CD14-positive monocyte (primary cell): ENCODE measurements around the gene PRKACA. TPM values are rescaled to one million over a fixed set of nuclear protein-coding genes. Genes with fewer than 3 reads are reported as not detected.

Source experiments
- DNase-seq, 3 donors: peaks; one replicate each; pipeline ENCODE4 v3.0.0-alpha.2; 2011 to 2022
- H2AFZ ChIP-seq: 2 replicates; pipeline ENCODE4 v1.6.0; 2012; ENCODE audit warnings: mild to moderate bottlenecking, low read depth, low read length, inconsistent platforms; ENCODE audit not compliant: insufficient read depth, poor library complexity, severe bottlenecking
- H3K27ac ChIP-seq, 2 donors: 1 replicate in 1 of 2; 2 replicates in 1 of 2; pipeline ENCODE4 v1.5.1; 2012 to 2013; ENCODE audit warnings: low read length in 2 of 2, control low read depth in 1 of 2, inconsistent platforms in 1 of 2, low read depth in 1 of 2, mild to moderate bottlenecking in 1 of 2
- H3K27me3 ChIP-seq, 2 donors: one replicate each; pipeline versions ENCODE4 v1.6.0 to v1.6.1; 2011 to 2013; ENCODE audit warnings: low read length in 2 of 2; ENCODE audit not compliant: control insufficient read depth in 2 of 2, insufficient read depth in 2 of 2
- H3K36me3 ChIP-seq, 2 donors: replicated peaks in 1 of 2; 1 replicate in 1 of 2; 2 replicates in 1 of 2; pipeline versions ENCODE4 v1.5.1 to v1.6.1; 2012 to 2013; ENCODE audit warnings: low read length in 2 of 2, control low read depth in 1 of 2, inconsistent platforms in 1 of 2, mild to moderate bottlenecking in 1 of 2; ENCODE audit not compliant: insufficient read depth in 2 of 2, control insufficient read depth in 1 of 2
- H3K4me1 ChIP-seq, 2 donors: 1 replicate in 1 of 2; 2 replicates in 1 of 2; pipeline versions ENCODE4 v1.5.1 to v1.6.1; 2012 to 2013; ENCODE audit warnings: low read length in 2 of 2, control low read depth in 1 of 2, inconsistent platforms in 1 of 2, mild to moderate bottlenecking in 1 of 2, moderate library complexity in 1 of 2; ENCODE audit not compliant: insufficient read depth in 2 of 2, control insufficient read depth in 1 of 2
- H3K4me2 ChIP-seq: replicated peaks from 2 replicates; pipeline ENCODE3; 2012; ENCODE audit warnings: low read length, moderate library complexity, mild to moderate bottlenecking; ENCODE audit not compliant: poor library complexity, severe bottlenecking; ENCODE audit errors: extremely low read depth
- H3K4me3 ChIP-seq, 3 experiments: fragments of 200-600 bp in 1 of 3; sonication (generic) in 1 of 3; replicated peaks in 1 of 3; 1 replicate in 2 of 3; 2 replicates in 1 of 3; pipeline ENCODE4 v1.5.1; 2011 to 2013; ENCODE audit warnings: low read length in 3 of 3, mild to moderate bottlenecking in 3 of 3, control low read depth in 2 of 3, low read depth in 2 of 3, inconsistent platforms in 1 of 3, moderate library complexity in 1 of 3
- H3K79me2 ChIP-seq: 2 replicates; pipeline ENCODE4 v1.6.0; 2012; ENCODE audit warnings: mild to moderate bottlenecking, control low read depth, inconsistent platforms, low read length, moderate library complexity; ENCODE audit not compliant: insufficient read depth
- H3K9ac ChIP-seq: 2 replicates; pipeline ENCODE4 v1.6.0; 2017; ENCODE audit warnings: low read length, mild to moderate bottlenecking; ENCODE audit not compliant: insufficient read depth, poor library complexity, severe bottlenecking
- H3K9me3 ChIP-seq, 2 donors: replicated peaks in 1 of 2; 1 replicate in 1 of 2; 2 replicates in 1 of 2; pipeline versions ENCODE4 v1.5.1 to v1.6.1; 2012 to 2013; ENCODE audit warnings: low read length in 2 of 2, control low read depth in 1 of 2; ENCODE audit not compliant: control insufficient read depth in 1 of 2, insufficient read depth in 1 of 2
- H4K20me1 ChIP-seq: 2 replicates; pipeline ENCODE4 v1.6.0; 2012; ENCODE audit warnings: mild to moderate bottlenecking, low read length, control low read depth, moderate library complexity; ENCODE audit not compliant: insufficient read depth
- H3K27ac Mint-ChIP-seq, 7 donors: one replicate each; pipeline ENCODE4 v1.8.0; 2020; ENCODE audit warnings: mild to moderate bottlenecking in 7 of 7, mixed read lengths in 7 of 7, moderate library complexity in 6 of 7, inconsistent platforms in 2 of 7
- H3K27me3 Mint-ChIP-seq, 3 donors: one replicate each; pipeline ENCODE4 v1.8.0; 2021 to 2022; ENCODE audit warnings: low read depth in 3 of 3, mild to moderate bottlenecking in 3 of 3, mixed read lengths in 3 of 3, moderate library complexity in 3 of 3, inconsistent platforms in 1 of 3
- H3K36me3 Mint-ChIP-seq, 2 donors: one replicate each; pipeline ENCODE4 v1.8.0; 2020; ENCODE audit warnings: mixed read lengths in 2 of 2, inconsistent platforms in 1 of 2, mild to moderate bottlenecking in 1 of 2
- H3K4me1 Mint-ChIP-seq: one replicate; pipeline ENCODE4 v1.8.0; 2020; ENCODE audit warnings: mild to moderate bottlenecking, mixed read lengths
- H3K4me3 Mint-ChIP-seq, 2 donors: one replicate each; pipeline ENCODE4 v1.8.0; 2020; ENCODE audit warnings: mild to moderate bottlenecking in 2 of 2, mixed read lengths in 2 of 2, moderate library complexity in 1 of 2
- H3K9me3 Mint-ChIP-seq, 7 donors: one replicate each; pipeline ENCODE4 v1.8.0; 2020 to 2022; ENCODE audit warnings: mixed read lengths in 7 of 7, mild to moderate bottlenecking in 6 of 7, moderate library complexity in 6 of 7, inconsistent platforms in 2 of 7
- WGBS: methylation state at CpG from one replicate; pipeline ENCODE4 v1.1.5; 2013; ENCODE audit warnings: missing lambda C conversion rate; ENCODE audit not compliant: insufficient coverage; 5-methylcytosine and 5-hydroxymethylcytosine counted together
- intact Hi-C, 2 donors: fragments of 100-400 bp; cut with micrococcal nuclease; formaldehyde crosslinking; loops; one replicate each; pipeline versions ENCODE4 v1.15.0 to v1.15.1; 2023
- polyA plus RNA-seq, 3 donors: library from polyadenylated mRNA; depleted of rRNA in 1 of 3; unstranded in 2 of 3; stranded (reverse) in 1 of 3; fragments of 300-500 nt in 2 of 3; fragments of >200 nt in 1 of 3; fragmentation: Illumina TruSeq in 2 of 3; gene quantifications; 1 replicate in 2 of 3; 2 replicates in 1 of 3; pipeline ENCODE4 v1.2.3, GENCODE V29; 2012 to 2021
- TF ChIP-seq, protein P1 (sequence below): fragments of 200-600 bp; IDR thresholded peaks from one replicate; pipeline ENCODE4 v1.8.0; 2022; ENCODE audit warnings: antibody characterized with exemption, mild to moderate bottlenecking

PRKACA gene
- polyA plus RNA-seq, 3 donors: 2.0 to 231 (median 3.8) TPM

- Mint-ChIP-seq H3K9me3 (no peaks in the 10 kb centered on the region), H3K27me3 (peaks cover 0 to 1% (median 0%) of the 10 kb centered on the region in 3 donors), H3K4me1 (peaks cover 58% of the 10 kb centered on the region), H3K4me3 (peak overlapping the region; percentile 90 to 96), H3K27ac (peak overlapping the region; percentile 100), H3K36me3 (peaks cover 7 to 27% of the 10 kb centered on the region in 2 donors)
- peak overlapping the region; percentile 54 for H2AFZ ChIP-seq
- H3K79me2 ChIP-seq: peaks cover 65% of the 10 kb centered on the region
- TF ChIP-seq, protein P1, sequence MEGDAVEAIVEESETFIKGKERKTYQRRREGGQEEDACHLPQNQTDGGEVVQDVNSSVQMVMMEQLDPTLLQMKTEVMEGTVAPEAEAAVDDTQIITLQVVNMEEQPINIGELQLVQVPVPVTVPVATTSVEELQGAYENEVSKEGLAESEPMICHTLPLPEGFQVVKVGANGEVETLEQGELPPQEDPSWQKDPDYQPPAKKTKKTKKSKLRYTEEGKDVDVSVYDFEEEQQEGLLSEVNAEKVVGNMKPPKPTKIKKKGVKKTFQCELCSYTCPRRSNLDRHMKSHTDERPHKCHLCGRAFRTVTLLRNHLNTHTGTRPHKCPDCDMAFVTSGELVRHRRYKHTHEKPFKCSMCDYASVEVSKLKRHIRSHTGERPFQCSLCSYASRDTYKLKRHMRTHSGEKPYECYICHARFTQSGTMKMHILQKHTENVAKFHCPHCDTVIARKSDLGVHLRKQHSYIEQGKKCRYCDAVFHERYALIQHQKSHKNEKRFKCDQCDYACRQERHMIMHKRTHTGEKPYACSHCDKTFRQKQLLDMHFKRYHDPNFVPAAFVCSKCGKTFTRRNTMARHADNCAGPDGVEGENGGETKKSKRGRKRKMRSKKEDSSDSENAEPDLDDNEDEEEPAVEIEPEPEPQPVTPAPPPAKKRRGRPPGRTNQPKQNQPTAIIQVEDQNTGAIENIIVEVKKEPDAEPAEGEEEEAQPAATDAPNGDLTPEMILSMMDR: no peak
- under 1% methylated on average over 52 of the region's 61 CpGs for WGBS
- no peaks in the 10 kb centered on the region for H3K36me3 ChIP-seq
- H3K9me3 ChIP-seq: no peaks in the 10 kb centered on the region
- peak overlapping the region; percentile 50 to 75 (median 65) for H3K4me3 ChIP-seq
- peak overlapping the region; percentile 99 for H3K4me2 ChIP-seq
- H3K27me3 ChIP-seq: no peaks in the 10 kb centered on the region
- intact Hi-C loops: loop anchor here (5.0 kb wide), 2 partner anchors 36 to 116 kb away; no protein-coding TSS in a partner anchor
- DNase-seq: peak; percentile 96 to 99 (median 96)
- peaks cover 56 to 62% of the 10 kb centered on the region in 2 donors for H3K4me1 ChIP-seq
- peak overlapping the region; percentile 95 for H3K9ac ChIP-seq
- H3K27ac ChIP-seq: peak overlapping the region; percentile 98 to 99
- H4K20me1 ChIP-seq: peaks cover 35% of the 10 kb centered on the region
These were observed 846 bp upstream of the PRKACA start for GRCh38 chr19:14118165-14119051.

DNA sequence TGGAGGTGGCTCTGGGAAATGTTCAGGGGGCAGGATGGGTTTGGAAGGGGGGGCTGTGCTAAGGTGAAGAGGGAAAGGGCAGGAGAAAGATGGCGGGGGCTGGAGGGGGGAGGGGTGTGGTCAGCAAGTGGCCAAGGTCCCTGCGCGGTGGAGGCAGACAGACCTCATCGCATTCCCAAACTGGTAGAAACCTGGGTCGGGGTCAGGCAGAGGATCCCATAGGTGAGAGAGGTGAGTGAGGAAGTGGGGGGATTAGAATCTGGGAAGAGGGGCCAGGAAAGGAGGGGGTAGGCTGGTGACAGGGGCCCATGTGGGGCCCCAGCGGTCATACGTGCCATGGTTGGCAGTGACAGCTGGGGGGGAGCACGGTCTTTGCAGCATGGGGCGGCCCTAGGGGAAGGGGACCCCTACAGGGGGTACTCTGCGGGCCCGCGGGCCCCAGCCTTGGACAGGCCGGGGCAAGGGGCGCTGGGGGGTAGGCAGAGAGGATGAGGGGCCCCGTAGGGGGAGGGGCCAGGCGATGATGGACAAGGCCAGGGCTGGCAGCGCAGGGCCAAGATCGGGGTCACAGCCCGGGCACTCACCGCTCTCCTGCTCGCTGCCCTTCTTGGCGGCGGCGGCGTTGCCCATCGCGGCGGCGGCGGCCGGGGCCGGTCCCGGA is 514 bp downstream of the PRKACA start:
- no peaks in the 10 kb centered on the region for H3K9me3 Mint-ChIP-seq
- peak overlapping the region; percentile 88 to 99 (median 90) for H3K4me3 ChIP-seq
- peaks cover 73% of the 10 kb centered on the region for H3K79me2 ChIP-seq
- intact Hi-C loops: loop anchor here (2.0 to 5.0 kb wide), 3 partner anchors 35 to 115 kb away; no protein-coding TSS in a partner anchor
- DNase-seq: no peak
- peak overlapping the region; percentile 82 for H3K9ac ChIP-seq
- H3K9me3 ChIP-seq: no peaks in the 10 kb centered on the region
- peaks cover 69 to 76% of the 10 kb centered on the region in 2 donors for H3K4me1 ChIP-seq
- WGBS: under 1% methylated on average over 33 of the region's 33 CpGs
- H3K4me3 Mint-ChIP-seq: peak overlapping the region; percentile 91 to 95
- no peaks in the 10 kb centered on the region for H3K27me3 ChIP-seq
- H3K36me3 Mint-ChIP-seq: peaks cover 0 to 17% of the 10 kb centered on the region in 2 donors
- TF ChIP-seq, protein P1: no peak
- peak overlapping the region; percentile 29 for H2AFZ ChIP-seq
- H3K36me3 ChIP-seq: no peaks in the 10 kb centered on the region
- H3K27ac ChIP-seq: peak overlapping the region; percentile 50 to 86
- H3K4me2 ChIP-seq: peak overlapping the region; percentile 99
- peaks cover 49% of the 10 kb centered on the region for H4K20me1 ChIP-seq
- H3K27ac Mint-ChIP-seq: peak overlapping the region; percentile 80 to 97 (median 90)
- peaks cover 71% of the 10 kb centered on the region for H3K4me1 Mint-ChIP-seq
- peaks cover 0 to 1% (median 0%) of the 10 kb centered on the region in 3 donors for H3K27me3 Mint-ChIP-seq
